Superior temporal gyrus (tissue), 1 donor: Measurements from ENCODE around the gene NKD2.
"Not testable (repeated sequence)": the region's sequence is repeated elsewhere in the genome, so short reads cannot be mapped to it uniquely, and the experiment has no call there.

Source experiments
- DNase-seq: peaks from one replicate; pipeline ENCODE4 v3.0.0-alpha.2; 2016; ENCODE audit errors: extremely low spot score

The NKD2 gene

DNA sequence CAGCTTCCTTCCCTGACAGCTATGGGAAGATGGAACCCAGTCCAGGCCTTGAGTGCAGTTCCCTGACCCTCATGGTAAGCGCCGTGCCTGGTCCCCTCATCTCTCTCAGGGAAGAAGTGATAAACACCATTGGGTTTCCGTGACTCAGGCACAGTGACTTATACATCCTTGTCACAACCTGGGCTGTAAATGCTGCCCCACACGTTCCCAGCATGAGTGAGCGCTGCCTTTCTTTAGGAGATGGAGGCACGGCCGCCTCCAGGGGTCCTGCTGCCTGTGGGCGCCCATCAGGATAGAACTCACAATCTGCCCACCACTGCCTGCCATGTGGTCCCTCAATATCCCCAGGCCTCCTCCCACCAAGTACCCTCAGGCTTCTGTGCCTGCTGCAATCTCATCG, 8.3 kb upstream of the NKD2 start:
- DNase-seq: no peak

- DNase-seq: not testable (repeated sequence)
Measured at GRCh38 chr5:1000831-1001230, 7.8 kb upstream of the NKD2 start.

- no peak for DNase-seq
Measured at GRCh38 chr5:1001406-1002270, 7.0 kb upstream of the NKD2 start.

DNA sequence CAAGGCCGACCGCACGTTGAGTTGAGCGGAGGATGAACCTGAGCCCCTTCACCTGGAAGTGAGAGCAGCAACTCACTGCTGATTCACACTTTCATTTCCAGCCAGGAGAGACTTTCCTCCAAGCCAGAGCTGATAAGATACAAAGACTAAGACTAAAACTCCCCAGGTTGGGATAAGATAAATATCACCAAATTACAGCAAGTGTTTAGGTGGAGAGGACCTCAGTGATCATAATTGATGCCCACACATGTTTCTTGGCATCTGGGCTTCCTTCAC, 6.4 kb upstream of the NKD2 start:
- DNase-seq: no peak

- DNase-seq: no peak
Measured at GRCh38 chr5:1002836-1003235, 5.8 kb upstream of the NKD2 start.

GRCh38 chr5:1003296-1003937, 5.2 kb upstream of the NKD2 start:
- DNase-seq: no peak

GRCh38 chr5:1004461-1005248, 3.9 kb upstream of the NKD2 start:
- DNase-seq: no peak

DNA sequence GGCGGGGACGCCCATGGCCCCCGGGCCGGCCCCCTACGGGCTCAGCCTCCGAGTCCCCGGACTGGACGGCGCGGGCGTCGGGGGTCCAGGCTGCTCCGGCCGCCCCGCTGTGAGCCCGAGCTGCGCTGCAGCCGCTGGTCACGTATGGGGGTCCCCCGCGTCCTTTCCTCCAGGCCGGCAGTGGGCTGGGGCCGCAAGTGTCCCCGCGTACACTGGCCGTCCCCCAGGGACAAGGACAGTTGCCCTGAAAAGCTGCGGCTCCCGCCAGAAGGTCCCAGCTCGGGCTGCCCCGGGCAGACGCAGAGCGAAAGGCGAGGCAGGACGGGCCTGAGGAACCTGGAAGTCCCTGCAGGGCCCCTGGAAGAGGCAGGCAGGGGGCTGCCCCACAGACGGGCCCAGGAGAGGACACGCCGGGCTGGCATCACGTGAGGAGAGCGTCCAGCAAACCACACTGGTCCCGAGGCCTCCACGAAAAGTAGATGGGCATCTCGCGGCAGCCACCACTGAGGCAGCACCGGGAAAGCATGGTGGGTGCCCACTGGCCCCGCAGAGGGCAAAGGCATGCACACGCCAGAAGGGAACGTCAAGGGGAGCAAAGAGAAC, 3.3 kb upstream of the NKD2 start:
- no peak for DNase-seq

DNA sequence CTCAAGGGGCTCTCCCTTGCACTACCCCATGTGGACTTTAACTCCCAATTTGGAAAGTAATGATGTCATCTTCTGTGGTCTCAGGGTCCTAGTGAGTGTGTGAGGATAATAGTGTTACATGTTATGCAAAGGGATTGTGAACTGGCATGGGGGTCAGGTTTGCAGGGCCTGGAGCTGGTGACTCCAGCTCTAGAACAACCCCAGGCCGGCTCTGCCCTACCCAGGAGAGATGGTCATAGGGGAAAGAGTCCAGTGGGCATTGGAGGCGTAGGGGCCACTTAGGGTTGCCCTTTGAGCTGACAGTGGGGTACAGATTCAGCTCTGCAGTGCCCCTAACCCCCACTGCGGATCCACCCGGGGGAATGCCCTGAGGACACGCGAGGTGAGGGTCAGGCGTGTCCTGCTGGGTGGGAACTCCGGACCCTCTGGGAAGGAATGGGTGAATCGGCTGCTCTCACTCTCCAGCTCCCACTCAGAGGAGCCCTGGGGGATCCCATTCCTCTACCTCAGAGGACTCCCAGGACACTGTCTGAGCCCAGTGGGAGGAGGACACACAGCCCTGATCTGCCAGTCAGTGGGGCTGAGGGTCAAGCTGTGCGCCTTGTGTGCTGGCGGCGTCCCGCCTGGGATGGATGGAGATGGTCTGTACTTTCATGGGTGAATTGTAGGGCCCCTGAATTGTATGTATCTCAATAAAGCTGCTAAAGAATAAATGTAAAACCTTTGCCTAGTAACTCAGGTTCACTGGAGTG, 2.5 kb upstream of the NKD2 start:
- DNase-seq: no peak

GRCh38 chr5:1006656-1007071, 1.9 kb upstream of the NKD2 start:
- DNase-seq: no peak

GRCh38 chr5:1007221-1007680, 1.4 kb upstream of the NKD2 start:
- DNase-seq: no peak

- DNase-seq: no peak
Measured at GRCh38 chr5:1007681-1008450, 736 bp upstream of the NKD2 start.

DNA sequence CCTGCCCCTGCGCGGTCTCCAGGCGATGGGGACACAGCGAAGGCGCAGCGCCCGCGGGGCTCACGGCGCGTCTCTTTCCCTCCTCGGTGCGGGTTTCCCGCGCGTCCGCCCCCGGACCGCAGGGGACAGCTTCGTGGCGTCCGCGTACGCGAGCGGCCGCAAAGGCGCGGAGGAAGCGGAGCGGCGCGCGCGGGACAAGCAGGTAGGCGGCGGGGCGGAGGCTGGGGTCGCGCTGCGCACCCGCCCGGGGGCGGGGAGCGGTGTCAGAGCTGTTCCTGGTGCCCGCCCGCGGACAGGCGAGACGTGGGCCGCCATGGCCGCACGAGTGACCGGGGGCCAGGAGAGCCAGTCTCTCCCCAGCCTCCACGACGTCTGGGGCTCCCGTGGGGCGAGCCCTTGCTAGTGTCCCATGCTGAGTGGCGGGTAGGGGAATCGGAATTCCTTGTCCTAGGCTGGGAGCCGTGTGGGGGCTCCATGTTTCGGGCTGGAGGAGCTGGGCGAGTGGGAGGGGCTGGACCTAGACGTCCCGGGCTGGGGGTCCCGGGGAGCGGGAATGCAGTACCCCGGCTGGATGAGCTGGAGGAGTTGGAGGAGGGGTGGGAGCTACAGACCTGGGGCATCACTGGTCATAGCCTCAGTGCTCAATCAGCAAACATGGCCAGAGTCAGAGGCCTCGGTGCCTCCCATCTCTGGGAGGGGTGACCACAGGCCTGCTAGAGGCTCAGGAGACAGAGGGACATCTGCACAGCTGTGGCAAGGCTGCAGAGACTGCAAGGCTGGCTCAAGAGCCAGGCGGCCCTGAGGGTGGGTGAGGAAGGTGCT, 968 bp downstream of the NKD2 start:
- DNase-seq: no peak

- peak; percentile 3 for DNase-seq
Measured at GRCh38 chr5:1010181-1010510, 1.5 kb downstream of the NKD2 start.

DNA sequence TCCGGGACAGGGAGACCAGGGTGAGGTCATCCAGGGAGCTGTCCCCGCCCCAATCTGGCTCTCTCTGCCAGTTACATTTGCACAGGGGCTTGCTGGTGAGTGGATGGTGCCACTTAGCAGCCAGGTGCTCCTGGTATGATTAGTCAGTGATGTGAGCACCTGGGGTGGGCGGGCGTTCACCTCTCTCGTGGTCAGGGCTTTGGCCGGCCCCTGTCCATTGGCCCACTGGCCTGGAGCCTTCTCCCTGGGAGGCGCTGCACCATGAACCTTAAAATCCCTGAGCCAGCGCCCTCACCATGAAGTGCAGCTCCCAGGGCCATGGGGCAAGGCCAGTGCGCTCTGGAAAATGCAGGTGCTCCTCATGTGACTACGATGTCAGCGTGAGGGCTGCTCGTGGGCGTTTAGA, 2.0 kb downstream of the NKD2 start:
- no peak for DNase-seq

- peak; percentile 4 for DNase-seq
Measured at GRCh38 chr5:1011226-1011631, 2.6 kb downstream of the NKD2 start.

DNA sequence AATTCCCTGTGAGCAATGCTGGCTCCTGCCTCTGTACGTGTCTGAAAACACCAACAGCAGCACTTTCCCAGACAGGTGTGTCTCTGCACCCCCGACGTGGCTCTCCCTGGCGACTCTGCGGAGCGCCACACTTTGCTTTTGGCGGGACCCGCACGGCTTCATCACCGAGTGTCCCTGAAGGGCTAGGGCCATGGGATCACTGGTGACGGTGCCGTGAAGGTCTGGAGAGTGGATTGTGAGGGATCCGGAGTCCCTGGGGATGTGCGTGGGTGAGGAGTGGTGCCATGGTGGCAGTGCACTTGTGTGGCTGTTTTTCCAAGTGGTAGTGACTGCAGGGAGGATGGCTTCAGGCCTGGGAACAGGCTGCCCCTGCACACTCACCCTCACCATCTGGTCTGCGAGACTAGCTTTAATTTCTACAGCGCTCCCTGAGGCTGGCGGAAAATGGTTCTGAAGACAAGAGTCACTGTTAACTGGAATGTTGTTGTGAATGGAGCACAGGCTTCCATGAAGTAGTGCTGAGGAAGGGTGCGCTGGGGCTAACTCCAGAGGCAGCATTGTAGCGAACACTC, 3.2 kb downstream of the NKD2 start:
- DNase-seq: peak; percentile 2

- DNase-seq: no peak
Measured at GRCh38 chr5:1012313-1012841, 3.8 kb downstream of the NKD2 start.

GRCh38 chr5:1012900-1013237, 4.3 kb downstream of the NKD2 start:
- no peak for DNase-seq
